ENCODE measurements around the gene TMEM221.

TMEM221 gene

DNA sequence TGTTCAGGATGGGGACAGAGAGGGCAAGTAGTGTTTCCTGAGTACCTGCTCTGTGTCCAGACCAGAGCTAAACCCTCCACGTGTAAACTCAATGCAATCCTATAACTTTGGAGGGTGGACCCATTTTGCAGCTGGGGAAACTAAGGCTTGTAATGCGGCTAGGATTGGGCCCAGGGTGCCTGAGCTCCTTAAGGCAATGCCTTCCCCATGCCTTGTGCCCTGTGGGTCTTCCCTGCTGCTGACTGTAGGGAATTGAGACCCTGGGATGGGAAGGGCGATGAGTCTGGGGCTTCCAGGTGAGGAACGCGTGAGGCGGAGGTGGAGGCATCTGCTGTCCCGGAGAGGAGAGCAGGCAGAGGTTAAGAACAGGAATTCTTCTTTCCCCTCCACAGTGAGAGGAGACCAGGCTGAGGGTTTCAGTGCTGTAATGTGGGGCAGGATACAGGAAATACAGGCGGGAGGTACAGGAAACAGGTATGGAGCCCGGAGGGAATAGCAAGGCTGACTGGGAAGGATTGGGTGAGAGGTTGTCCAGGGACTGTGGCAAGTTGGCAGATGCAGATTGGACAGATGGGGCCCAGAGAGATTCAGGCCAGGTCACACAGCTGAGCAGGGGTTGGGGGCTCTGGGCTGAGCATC is 41.0 kb upstream of the TMEM221 start:
- H3K4me3 ChIP-seq (ENCODE audit: control insufficient read depth, low read depth, low read length), result no peak overlapping the region
- DNase-seq (ENCODE audit: low read depth), result no peak
- TF ChIP-seq, protein P1, sequence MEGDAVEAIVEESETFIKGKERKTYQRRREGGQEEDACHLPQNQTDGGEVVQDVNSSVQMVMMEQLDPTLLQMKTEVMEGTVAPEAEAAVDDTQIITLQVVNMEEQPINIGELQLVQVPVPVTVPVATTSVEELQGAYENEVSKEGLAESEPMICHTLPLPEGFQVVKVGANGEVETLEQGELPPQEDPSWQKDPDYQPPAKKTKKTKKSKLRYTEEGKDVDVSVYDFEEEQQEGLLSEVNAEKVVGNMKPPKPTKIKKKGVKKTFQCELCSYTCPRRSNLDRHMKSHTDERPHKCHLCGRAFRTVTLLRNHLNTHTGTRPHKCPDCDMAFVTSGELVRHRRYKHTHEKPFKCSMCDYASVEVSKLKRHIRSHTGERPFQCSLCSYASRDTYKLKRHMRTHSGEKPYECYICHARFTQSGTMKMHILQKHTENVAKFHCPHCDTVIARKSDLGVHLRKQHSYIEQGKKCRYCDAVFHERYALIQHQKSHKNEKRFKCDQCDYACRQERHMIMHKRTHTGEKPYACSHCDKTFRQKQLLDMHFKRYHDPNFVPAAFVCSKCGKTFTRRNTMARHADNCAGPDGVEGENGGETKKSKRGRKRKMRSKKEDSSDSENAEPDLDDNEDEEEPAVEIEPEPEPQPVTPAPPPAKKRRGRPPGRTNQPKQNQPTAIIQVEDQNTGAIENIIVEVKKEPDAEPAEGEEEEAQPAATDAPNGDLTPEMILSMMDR (conservative IDR thresholded peaks at IDR 0.05; ENCODE audit: control insufficient read depth, insufficient read depth, low read depth, low read length), result no peak

DNA sequence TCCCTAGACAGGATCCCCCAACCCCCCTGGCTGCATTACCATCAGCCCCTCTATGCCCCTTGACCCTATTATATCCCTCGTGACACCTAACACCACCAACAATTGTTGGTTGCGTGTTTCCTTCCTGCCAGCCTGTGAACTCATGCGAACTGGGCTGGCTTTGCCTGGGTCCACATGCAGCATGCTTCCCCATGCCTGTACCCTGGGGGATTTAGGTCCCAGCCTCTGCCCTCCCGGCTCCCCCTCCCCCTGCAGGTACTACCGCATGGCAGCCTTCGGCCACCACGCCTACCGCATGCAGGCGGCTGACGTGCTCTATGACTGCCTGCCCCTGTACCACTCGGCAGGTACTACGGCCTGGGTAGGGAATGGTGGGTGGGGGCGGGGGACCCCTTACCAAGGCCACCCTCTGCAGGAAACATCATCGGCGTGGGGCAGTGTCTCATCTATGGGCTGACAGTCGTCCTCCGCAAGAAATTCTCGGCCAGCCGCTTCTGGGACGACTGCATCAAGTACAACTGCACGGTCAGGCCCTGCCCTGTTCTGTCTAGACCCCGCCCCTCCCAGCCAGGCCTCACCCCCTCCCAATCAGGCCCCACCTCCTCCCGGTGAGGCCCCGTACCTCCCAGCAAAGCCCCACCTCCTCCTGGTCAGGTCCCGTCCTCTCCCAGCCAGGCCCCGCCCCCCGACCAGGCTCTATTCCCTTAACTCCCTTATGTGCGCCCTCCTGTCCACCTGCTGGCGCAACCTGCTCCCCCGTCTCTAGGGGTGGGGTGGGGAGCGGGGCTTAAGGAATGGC is 40.3 kb upstream of the TMEM221 start:
- DNase-seq (ENCODE audit: low read depth), result no peak
- no peak overlapping the region for H3K4me3 ChIP-seq (ENCODE audit: control insufficient read depth, low read depth, low read length)
- TF ChIP-seq, protein P1 (conservative IDR thresholded peaks at IDR 0.05; ENCODE audit: control insufficient read depth, insufficient read depth, low read depth, low read length), result no peak

DNA sequence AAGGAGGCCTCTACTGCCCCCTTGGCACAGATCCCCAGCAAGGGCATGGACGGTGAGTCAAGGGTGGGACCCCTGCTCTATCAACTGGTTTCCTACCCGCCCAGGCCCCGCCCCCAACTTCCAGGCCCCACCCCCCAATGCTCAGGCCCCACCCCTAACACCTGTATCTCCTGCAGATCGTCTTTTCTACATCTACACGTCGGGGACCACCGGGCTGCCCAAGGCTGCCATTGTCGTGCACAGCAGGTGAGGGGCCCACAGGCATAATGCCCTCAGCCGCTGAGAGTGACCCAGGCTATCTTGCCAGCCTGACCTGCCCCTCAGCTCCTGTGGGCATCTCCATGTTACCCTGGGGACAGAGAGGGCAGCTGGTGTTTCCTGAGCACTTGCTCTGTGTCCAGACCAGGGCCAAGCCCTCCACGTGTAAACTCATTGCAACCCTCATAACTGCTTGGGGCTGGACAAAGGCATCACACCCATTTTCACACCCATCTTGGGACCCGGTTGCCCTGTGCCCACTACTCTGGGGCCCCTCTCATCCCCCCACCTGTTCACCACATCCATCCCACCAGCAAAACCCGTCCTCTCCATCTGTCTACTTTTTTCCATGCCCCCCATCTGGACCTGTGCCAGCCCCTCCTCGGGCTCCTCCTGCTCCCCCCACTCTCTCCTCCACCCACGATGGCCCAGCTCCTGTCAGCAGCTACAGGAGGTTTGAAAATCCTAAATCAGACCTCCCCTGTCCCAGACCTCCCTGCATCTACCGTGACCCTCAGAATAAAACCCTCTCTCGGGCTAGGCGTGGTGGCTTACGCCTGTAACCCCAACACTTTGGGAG is 39.0 kb upstream of the TMEM221 start:
- H3K4me3 ChIP-seq (ENCODE audit: control insufficient read depth, low read depth, low read length), result no peak overlapping the region
- TF ChIP-seq, protein P1 (conservative IDR thresholded peaks at IDR 0.05; ENCODE audit: control insufficient read depth, insufficient read depth, low read depth, low read length), result no peak
- DNase-seq (ENCODE audit: low read depth), result no peak

DNA sequence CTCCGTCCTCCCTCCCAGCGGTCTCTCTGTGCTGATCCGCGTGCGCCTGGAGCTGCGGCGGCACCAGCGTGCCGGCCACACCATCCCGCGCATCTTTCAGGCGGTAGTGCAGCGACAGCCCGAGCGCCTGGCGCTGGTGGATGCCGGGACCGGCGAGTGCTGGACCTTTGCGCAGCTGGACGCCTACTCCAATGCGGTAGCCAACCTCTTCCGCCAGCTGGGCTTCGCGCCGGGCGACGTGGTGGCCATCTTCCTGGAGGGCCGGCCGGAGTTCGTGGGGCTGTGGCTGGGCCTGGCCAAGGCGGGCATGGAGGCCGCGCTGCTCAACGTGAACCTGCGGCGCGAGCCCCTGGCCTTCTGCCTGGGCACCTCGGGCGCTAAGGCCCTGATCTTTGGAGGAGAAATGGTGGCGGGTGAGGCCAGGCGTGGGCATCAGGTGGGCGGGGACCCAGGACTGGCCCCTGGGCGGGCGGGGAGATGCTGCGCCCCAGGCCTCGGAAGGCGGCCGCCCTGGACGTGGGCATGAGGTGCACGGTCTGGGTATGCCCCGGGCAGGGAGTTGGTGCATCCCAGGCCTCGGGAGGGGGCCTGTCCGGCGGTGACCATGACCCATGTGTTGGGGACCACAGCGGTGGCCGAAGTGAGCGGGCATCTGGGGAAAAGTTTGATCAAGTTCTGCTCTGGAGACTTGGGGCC is 38.2 kb upstream of the TMEM221 start:
- TF ChIP-seq, protein P1 (conservative IDR thresholded peaks at IDR 0.05; ENCODE audit: control insufficient read depth, insufficient read depth, low read depth, low read length), result no peak
- H3K4me3 ChIP-seq (ENCODE audit: control insufficient read depth, low read depth, low read length), result no peak overlapping the region
- no peak for DNase-seq (ENCODE audit: low read depth)

DNA sequence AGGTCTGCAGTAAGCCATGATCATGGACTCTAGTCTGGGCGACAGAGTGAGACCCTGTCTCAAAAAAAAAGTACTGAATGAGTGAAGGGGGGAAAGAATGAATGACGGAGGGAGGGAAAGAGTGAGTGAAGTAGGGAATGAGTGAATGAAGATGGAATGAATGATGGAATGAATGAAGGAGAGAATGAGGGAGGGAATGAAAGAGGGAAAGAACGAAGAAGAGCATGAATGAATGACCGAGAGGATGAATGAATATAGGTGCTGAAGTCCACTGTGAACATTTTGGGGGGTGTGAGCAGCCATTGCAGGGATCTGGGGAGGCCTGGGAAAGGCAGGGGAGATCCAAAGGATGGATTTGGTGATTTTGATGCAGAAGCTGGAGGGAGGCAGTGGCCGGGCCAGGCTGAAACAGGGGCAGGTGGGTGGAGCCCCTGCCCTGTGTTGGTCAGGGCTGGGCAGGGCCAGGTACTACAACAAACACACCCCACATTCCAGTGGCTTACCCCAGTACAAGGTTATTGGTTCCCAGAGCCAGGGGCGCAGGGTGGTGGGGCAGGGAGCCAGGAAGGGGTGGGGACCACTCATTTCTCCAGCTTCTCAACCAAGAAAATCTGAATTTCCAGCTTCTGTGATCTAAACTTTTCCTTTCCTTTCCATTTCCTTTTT is 36.2 kb upstream of the TMEM221 start:
- TF ChIP-seq, protein P1 (conservative IDR thresholded peaks at IDR 0.05; ENCODE audit: control insufficient read depth, insufficient read depth, low read depth, low read length), result no peak
- DNase-seq (ENCODE audit: low read depth), result no peak
- no peak overlapping the region for H3K4me3 ChIP-seq (ENCODE audit: control insufficient read depth, low read depth, low read length)

DNA sequence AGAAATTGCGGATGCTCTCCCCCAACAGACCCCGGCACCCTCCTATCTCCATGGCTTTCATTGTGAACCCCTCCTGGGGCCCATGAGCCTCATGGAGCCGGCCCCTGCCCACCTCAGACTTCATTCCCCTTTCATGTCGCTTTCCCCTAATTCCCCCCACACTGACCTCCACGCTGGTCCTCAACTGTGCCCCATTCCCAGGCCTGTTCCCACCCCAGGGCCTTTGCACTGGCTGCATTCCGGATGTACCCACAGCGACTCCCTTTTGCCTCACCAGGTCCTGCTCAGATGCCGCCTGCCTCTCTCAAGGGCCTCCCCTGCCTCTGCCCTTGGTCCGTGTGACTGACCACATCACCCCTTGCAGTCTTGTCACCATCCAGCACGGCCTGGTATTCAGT is 35.1 kb upstream of the TMEM221 start:
- no peak for DNase-seq (ENCODE audit: low read depth)
- TF ChIP-seq, protein P1 (conservative IDR thresholded peaks at IDR 0.05; ENCODE audit: control insufficient read depth, insufficient read depth, low read depth, low read length), result no peak
- no peak overlapping the region for H3K4me3 ChIP-seq (ENCODE audit: control insufficient read depth, low read depth, low read length)

All from fibroblast of mammary gland (primary cell).